Activated CD8-positive, alpha-beta T cell treated with anti-CD3 and anti-CD28 coated beads for 36 hours (primary cell): ENCODE results near the gene PAAF1. TPM values are rescaled to one million over a fixed set of nuclear protein-coding genes. Genes with fewer than 3 reads are reported as not detected.

Experiments
- ATAC-seq: fragments of 200-7000 bp; cut with Tn5 transposase; one replicate; pipeline ENCODE4 v1.10.0; 2021; ENCODE audit warnings: mild to moderate bottlenecking, moderate library complexity
- CTCF ChIA-PET: fragments of 350-600 bp; sonication (Branson Sonifier 250); formaldehyde crosslinking; loops from one replicate; lab custom pipeline; 2021; ENCODE audit warnings: antibody characterized with exemption; lab: Charles Lee
- POLR2A ChIA-PET: fragments of 350-600 bp; sonication (Branson Sonifier 250); formaldehyde crosslinking; loops from one replicate; lab custom pipeline; 2021; ENCODE audit warnings: antibody characterized with exemption; lab: Charles Lee
- DNase-seq: peaks from one replicate; pipeline ENCODE4 v3.0.0-alpha.2; 2020
- H3K27ac Mint-ChIP-seq: one replicate; pipeline ENCODE4 v1.8.0; 2021; ENCODE audit warnings: mild to moderate bottlenecking, mixed read lengths
- H3K27me3 Mint-ChIP-seq: one replicate; pipeline ENCODE4 v1.8.0; 2021; ENCODE audit warnings: mixed read lengths
- H3K36me3 Mint-ChIP-seq: one replicate; pipeline ENCODE4 v1.8.0; 2021; ENCODE audit warnings: low read depth, mixed read lengths
- H3K4me1 Mint-ChIP-seq: one replicate; pipeline ENCODE4 v1.8.0; 2021; ENCODE audit warnings: low read depth, mixed read lengths
- H3K4me3 Mint-ChIP-seq: one replicate; pipeline ENCODE4 v1.8.0; 2021; ENCODE audit warnings: mild to moderate bottlenecking, moderate library complexity, mixed read lengths
- H3K9me3 Mint-ChIP-seq: one replicate; pipeline ENCODE4 v1.8.0; 2021; ENCODE audit warnings: mixed read lengths
- intact Hi-C: fragments of 100-400 bp; cut with micrococcal nuclease; formaldehyde crosslinking; loops from one replicate; pipeline ENCODE4 v1.10.0; 2022
- total RNA-seq, 2 experiments: library from RNA; stranded (reverse); gene quantifications; one replicate each; pipeline ENCODE4 v1.2.3, GENCODE V29; 2021
- TF ChIP-seq, protein P1 (sequence below): fragments of 200-600 bp; IDR thresholded peaks from one replicate; pipeline ENCODE4 v1.8.0; 2022; ENCODE audit warnings: antibody characterized with exemption, mild to moderate bottlenecking

The PAAF1 gene
- total RNA-seq, 2 experiments from 2014 or later, result 32.5 to 34.9 TPM

DNA sequence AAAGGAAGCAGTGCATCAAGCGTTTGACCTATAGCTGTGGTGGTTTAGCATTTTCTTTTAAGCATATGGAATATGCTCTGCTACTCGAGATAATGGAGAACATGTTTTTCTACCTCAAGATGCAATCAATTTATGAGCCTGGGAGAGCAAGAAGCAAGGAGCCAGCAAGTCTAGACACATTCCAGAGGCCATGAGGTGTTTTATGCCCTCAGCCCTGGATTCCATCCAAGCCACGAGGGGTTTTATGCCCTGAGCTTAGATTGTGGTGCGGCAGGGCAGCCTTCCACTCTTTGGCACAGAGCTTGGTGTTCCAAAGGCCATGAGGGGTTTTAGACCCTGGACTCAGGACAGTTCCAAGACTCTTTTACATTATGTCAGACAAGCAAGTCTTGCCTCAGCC lies 62.3 kb downstream of the PAAF1 start:
- TF ChIP-seq, protein P1, sequence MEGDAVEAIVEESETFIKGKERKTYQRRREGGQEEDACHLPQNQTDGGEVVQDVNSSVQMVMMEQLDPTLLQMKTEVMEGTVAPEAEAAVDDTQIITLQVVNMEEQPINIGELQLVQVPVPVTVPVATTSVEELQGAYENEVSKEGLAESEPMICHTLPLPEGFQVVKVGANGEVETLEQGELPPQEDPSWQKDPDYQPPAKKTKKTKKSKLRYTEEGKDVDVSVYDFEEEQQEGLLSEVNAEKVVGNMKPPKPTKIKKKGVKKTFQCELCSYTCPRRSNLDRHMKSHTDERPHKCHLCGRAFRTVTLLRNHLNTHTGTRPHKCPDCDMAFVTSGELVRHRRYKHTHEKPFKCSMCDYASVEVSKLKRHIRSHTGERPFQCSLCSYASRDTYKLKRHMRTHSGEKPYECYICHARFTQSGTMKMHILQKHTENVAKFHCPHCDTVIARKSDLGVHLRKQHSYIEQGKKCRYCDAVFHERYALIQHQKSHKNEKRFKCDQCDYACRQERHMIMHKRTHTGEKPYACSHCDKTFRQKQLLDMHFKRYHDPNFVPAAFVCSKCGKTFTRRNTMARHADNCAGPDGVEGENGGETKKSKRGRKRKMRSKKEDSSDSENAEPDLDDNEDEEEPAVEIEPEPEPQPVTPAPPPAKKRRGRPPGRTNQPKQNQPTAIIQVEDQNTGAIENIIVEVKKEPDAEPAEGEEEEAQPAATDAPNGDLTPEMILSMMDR, result no peak
- DNase-seq (no peak), ATAC-seq (no peak)
- no peak overlapping the region for H3K27ac Mint-ChIP-seq
- H3K27me3 Mint-ChIP-seq, result no peaks in the 10 kb centered on the region
- ChIA-PET CTCF (no interaction called here), POLR2A (no interaction called here)
- H3K9me3 Mint-ChIP-seq, result peaks cover 6% of the 10 kb centered on the region
- H3K36me3 Mint-ChIP-seq, result peaks cover 21% of the 10 kb centered on the region
- intact Hi-C loops, result no loop called here
- H3K4me1 Mint-ChIP-seq, result peaks cover 3% of the 10 kb centered on the region
- H3K4me3 Mint-ChIP-seq, result no peak overlapping the region

DNA sequence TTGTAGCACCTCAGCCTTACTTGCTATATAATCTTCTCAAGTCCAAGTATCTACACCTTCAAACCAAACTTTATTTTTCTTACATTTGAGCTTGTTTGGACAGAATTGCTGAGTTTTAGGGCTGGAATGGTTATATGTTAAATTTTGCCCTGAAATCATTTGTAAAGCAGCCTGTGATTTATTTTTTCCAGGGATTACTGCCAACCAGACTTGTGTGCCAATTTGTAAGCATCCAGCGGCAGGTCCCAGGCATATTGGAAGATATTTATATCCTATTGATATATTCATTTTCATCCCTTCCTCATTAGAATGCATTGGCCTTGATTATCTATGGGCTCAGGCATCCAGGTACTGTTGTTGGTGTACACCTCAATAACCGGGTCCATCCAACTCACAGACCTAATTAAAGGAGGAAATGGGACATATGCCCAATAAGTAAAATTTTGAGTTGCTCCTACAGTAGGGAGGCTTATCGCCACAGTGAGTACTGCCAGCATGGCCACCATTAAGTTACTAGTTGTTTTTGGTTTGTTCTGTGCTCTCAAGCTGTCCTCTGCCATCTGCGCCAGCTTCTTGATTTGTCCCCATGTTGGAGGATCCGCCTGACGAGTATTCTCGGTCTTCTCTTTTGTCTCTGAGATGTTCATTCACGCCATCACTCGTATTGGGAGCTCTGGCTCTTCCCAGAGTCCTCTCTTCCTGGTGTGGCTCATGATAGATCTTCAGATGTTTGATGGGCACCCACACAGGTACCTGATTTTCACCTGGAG lies 64.2 kb downstream of the PAAF1 start:
- H3K9me3 Mint-ChIP-seq, result peaks cover 6% of the 10 kb centered on the region
- H3K4me1 Mint-ChIP-seq, result peaks cover 3% of the 10 kb centered on the region
- H3K27me3 Mint-ChIP-seq, result no peaks in the 10 kb centered on the region
- POLR2A ChIA-PET, result no interaction called here
- CTCF ChIA-PET, result interaction anchor here (1.1 to 1.4 kb wide), 2 partner anchors 9 kb away, joined by 3 read pairs; no protein-coding TSS in a partner anchor
- intact Hi-C loops, result no loop called here
- TF ChIP-seq, protein P1, result no peak
- H3K36me3 Mint-ChIP-seq, result peaks cover 14% of the 10 kb centered on the region
- ATAC-seq (no peak), DNase-seq (no peak)
- H3K4me3 Mint-ChIP-seq, result no peak overlapping the region
- H3K27ac Mint-ChIP-seq, result no peak overlapping the region

DNA sequence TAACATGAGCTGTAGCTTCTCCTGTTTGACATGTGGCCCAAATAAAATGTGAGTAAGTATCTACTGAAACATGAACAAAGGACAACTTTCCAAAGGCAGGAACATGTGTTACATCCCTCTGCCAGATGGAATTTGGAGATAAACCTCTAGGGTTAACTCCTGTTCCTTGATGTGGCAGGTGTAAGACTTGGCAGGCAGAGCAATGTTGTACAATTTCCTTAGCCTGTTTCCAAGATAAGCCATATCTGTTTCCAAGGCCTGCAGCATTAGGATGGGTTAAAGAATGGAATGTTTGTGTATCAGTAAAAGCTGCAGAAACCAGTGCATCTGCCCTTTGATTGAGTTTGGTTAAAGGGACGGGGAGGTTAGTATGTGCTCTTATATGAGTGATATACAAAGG lies 65.2 kb downstream of the PAAF1 start:
- ChIA-PET POLR2A (no interaction called here), CTCF (interaction anchor here (1.4 kb wide), 1 partner anchor 10 kb away, joined by 3 read pairs; no protein-coding TSS in a partner anchor)
- H3K4me1 Mint-ChIP-seq, result peaks cover 3% of the 10 kb centered on the region

DNA sequence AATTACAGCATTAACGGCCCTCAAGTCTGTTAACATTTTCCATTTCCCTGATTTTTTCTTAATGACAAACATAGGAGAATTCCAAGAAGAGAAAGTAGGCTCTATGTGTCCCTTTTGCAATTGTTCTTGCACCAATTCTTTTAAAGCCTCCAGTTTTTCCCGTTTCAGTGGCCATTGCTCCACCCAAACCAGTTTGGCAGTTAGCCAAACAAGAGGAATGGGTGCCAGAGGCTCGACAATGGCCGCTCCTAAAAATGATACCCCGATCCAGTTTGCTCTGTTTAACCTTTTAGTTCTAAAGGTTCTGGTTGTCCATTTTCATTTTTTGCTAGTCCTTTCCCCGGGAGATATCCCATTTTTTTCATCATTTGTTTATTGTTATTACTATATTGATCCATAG lies 67.3 kb downstream of the PAAF1 start:
- H3K27ac Mint-ChIP-seq, result no peak overlapping the region

More for the DNA sequence above, 65.2 kb downstream of the PAAF1 start:
- Mint-ChIP-seq H3K4me3 (no peak overlapping the region), H3K9me3 (peaks cover 6% of the 10 kb centered on the region), H3K27ac (no peak overlapping the region), H3K36me3 (peaks cover 12% of the 10 kb centered on the region), H3K27me3 (no peaks in the 10 kb centered on the region)
- TF ChIP-seq, protein P1, result no peak
- intact Hi-C loops, result no loop called here
- ATAC-seq (no peak), DNase-seq (no peak)

DNA sequence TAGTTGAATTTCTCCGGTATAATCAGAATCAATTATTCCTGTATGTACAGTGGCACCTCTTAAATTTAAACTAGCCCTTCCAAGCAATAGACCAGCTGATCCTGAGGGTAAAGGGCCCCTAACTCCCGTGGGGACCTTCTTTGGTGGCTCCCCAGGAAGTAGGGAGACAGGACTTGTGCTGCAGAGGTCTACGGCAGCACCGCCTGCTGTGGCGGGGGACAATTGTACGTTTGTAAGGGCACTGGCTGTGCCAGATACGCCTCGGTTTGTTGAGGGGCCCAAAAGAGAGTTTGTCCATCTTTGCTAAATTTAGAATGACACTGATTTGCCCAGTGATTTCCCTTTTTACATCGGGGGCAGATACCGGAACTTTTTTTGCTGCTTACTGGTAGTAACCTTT lies 68.1 kb downstream of the PAAF1 start:
- no peak overlapping the region for H3K27ac Mint-ChIP-seq
- H3K4me3 Mint-ChIP-seq, result no peak overlapping the region
- H3K9me3 Mint-ChIP-seq, result peaks cover 3% of the 10 kb centered on the region
- ATAC-seq (no peak), DNase-seq (no peak)
- TF ChIP-seq, protein P1, result no peak
- no peaks in the 10 kb centered on the region for H3K4me1 Mint-ChIP-seq
- POLR2A ChIA-PET, result no interaction called here
- peaks cover 5% of the 10 kb centered on the region for H3K36me3 Mint-ChIP-seq
- CTCF ChIA-PET, result no interaction called here
- intact Hi-C loops, result no loop called here
- no peaks in the 10 kb centered on the region for H3K27me3 Mint-ChIP-seq

More for the DNA sequence above, 67.3 kb downstream of the PAAF1 start:
- Mint-ChIP-seq H3K36me3 (peaks cover 5% of the 10 kb centered on the region), H3K4me1 (no peaks in the 10 kb centered on the region), H3K9me3 (peaks cover 3% of the 10 kb centered on the region), H3K4me3 (no peak overlapping the region), H3K27me3 (no peaks in the 10 kb centered on the region)
- ChIA-PET CTCF (no interaction called here), POLR2A (no interaction called here)
- DNase-seq (no peak), ATAC-seq (no peak)
- TF ChIP-seq, protein P1, result no peak
- intact Hi-C loops, result no loop called here
